H1 (cell line): ENCODE data around the gene LDHB. TPM values are rescaled to one million over a fixed set of nuclear protein-coding genes. Genes with fewer than 3 reads are reported as not detected.

Experiments used
- BRCA1 ChIP-seq: IDR thresholded peaks from 2 replicates; pipeline ENCODE4 v1.6.1; 2012; ENCODE audit warnings: low read depth, low read length, improper control_type of control experiment
- CBX5 ChIP-seq: fragments of 300-800, 300-1000 bp; sonication (generic); IDR thresholded peaks from 2 replicates; pipeline ENCODE4 v1.7.1; 2016; ENCODE audit warnings: antibody characterized with exemption, low read length, low read depth
- polyA plus RNA-seq, 7 experiments: library from polyadenylated mRNA; depleted of rRNA in 3 of 7; stranded (reverse) in 5 of 7; unstranded in 2 of 7; fragments of >200 nt in 5 of 7; fragments of 200-250 nt in 2 of 7; gene quantifications; 1 replicate in 5 of 7; 2 replicates in 1 of 7; 4 replicates in 1 of 7; pipeline versions ENCODE4 v1.2.1 to v1.2.3, GENCODE V29; 2011 to 2013; ENCODE audit warnings: missing spikeins in 2 of 7, mixed read lengths in 2 of 7
- total RNA-seq: library from RNA; stranded (reverse); fragmentation: NEBNext Ultra II Directional; extraction: Animal tissue kit (Norgen Biotek cat#: 25700); gene quantifications from 2 replicates; pipeline ENCODE4 v1.2.1, GENCODE V29; 2021

The LDHB gene
- total and polyA plus RNA-seq, 2 of the 8 experiments (the other 6 are each of a cell fraction or from before 2014, with no cell fraction given): 1,177 to 1,781 TPM

DNA sequence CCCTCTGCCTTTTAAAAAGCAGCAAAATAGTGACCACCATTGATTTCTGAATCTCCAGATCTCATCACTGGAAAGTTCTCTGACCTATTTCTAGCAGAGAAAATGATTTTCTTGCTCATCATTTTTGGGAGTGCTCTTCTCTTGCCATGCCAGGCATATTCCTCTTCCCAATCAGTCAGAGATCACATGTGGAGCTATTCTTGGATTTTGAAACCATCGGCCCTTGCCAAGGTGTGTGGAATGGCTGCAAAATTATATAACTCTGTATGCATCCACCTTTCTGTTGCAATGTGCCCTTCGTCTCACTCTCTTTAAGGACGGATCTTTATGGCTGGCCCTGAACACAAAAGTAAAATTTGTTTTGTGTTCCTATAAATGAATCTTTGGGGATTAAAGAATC, 25.5 kb upstream of the LDHB start (continued):
- TF ChIP-seq CBX5 (no peak), BRCA1 (no peak)
